ENCODE measurements around the gene ARID3B.
A peak's percentile ranks its signal among the peaks of the same experiment; 100 is the strongest.

The ARID3B gene

GRCh38 chr15:74616996-74617395, 76.0 kb downstream of the ARID3B start:
- Histone ChIP-seq H3K23ac (ENCODE audit: low read depth, low read length, poor library complexity) (no peak overlapping the region), H3K4me2 (ENCODE audit: insufficient read depth, low read length, poor library complexity, severe bottlenecking) (no peak overlapping the region), H3K9me3 (replicated peaks in 1 of 2; ENCODE audit: control insufficient read depth in 2 of 2, insufficient read depth in 1 of 2, low read depth in 1 of 2, low read length in 2 of 2) (no peaks in the 10 kb centered on the region), H3K18ac (ENCODE audit: low read length) (no peak overlapping the region), H3K27me3 (ENCODE audit: control insufficient read depth in 3 of 3, insufficient read depth in 3 of 3, low read depth in 1 of 3, low read length in 3 of 3) (peaks cover 0 to 3% (median 0%) of the 10 kb centered on the region in 3 experiments), H3K14ac (ENCODE audit: low read length) (no peak overlapping the region), H3K36me3 (replicated peaks in 1 of 2; ENCODE audit: control insufficient read depth in 2 of 2, insufficient read depth in 2 of 2, low read length in 2 of 2) (peaks cover 29 to 42% of the 10 kb centered on the region in 2 donors), H4K91ac (ENCODE audit: low read depth, low read length, poor library complexity) (no peak overlapping the region), H2AK5ac (ENCODE audit: low read depth, low read length) (no peak overlapping the region), H2BK120ac (ENCODE audit: low read depth, low read length) (no peak overlapping the region), H2BK12ac (ENCODE audit: low read length) (no peak overlapping the region), H3K4me3 (ENCODE audit: low read length in 2 of 2) (peak overlapping the region in 1 of 2 donors; percentile 81), H3K4ac (ENCODE audit: low read length) (no peak overlapping the region), H3K9ac (ENCODE audit: low read depth, low read length, poor library complexity) (no peak overlapping the region), H2AFZ (ENCODE audit: low read length) (no peak overlapping the region), H3K4me1 (ENCODE audit: control insufficient read depth in 2 of 2, insufficient read depth in 1 of 2, low read depth in 1 of 2, low read length in 2 of 2) (peaks cover 6 to 9% of the 10 kb centered on the region in 2 donors), H3K79me1 (ENCODE audit: low read depth, low read length) (peaks cover 26% of the 10 kb centered on the region), H2BK15ac (ENCODE audit: low read length) (no peak overlapping the region), H4K8ac (ENCODE audit: low read depth, low read length) (no peak overlapping the region), H2BK5ac (ENCODE audit: low read length) (no peak overlapping the region), H3K27ac (replicated peaks; ENCODE audit: low read length) (no peak overlapping the region)
- no peak for DNase-seq (ENCODE audit: low spot score)

- H2BK15ac ChIP-seq (ENCODE audit: low read length) = no peak overlapping the region
- H2BK12ac ChIP-seq (ENCODE audit: low read length) = no peak overlapping the region
- H3K14ac ChIP-seq (ENCODE audit: low read length) = no peak overlapping the region
- H3K9me3 ChIP-seq (replicated peaks in 1 of 2; ENCODE audit: control insufficient read depth in 2 of 2, insufficient read depth in 1 of 2, low read depth in 1 of 2, low read length in 2 of 2) = no peaks in the 10 kb centered on the region
- no peaks in the 10 kb centered on the region for H3K27me3 ChIP-seq (ENCODE audit: control insufficient read depth in 3 of 3, insufficient read depth in 3 of 3, low read depth in 1 of 3, low read length in 3 of 3)
- no peak overlapping the region for H3K4me3 ChIP-seq (ENCODE audit: low read length in 2 of 2)
- no peak overlapping the region for H2AFZ ChIP-seq (ENCODE audit: low read length)
- H2BK5ac ChIP-seq (ENCODE audit: low read length) = no peak overlapping the region
- H3K4ac ChIP-seq (ENCODE audit: low read length) = no peak overlapping the region
- no peak overlapping the region for H3K27ac ChIP-seq (replicated peaks; ENCODE audit: low read length)
- no peak overlapping the region for H3K18ac ChIP-seq (ENCODE audit: low read length)
- peaks cover 49 to 62% of the 10 kb centered on the region in 2 donors for H3K36me3 ChIP-seq (replicated peaks in 1 of 2; ENCODE audit: control insufficient read depth in 2 of 2, insufficient read depth in 2 of 2, low read length in 2 of 2)
- peaks cover 6 to 9% of the 10 kb centered on the region in 2 donors for H3K4me1 ChIP-seq (ENCODE audit: control insufficient read depth in 2 of 2, insufficient read depth in 1 of 2, low read depth in 1 of 2, low read length in 2 of 2)
- no peak overlapping the region for H3K9ac ChIP-seq (ENCODE audit: low read depth, low read length, poor library complexity)
- H3K4me2 ChIP-seq (ENCODE audit: insufficient read depth, low read length, poor library complexity, severe bottlenecking) = no peak overlapping the region
- WGBS, 2 donors (ENCODE audit: extremely low coverage in 2 of 2, insufficient read length in 2 of 2, insufficient replicate concordance in 1 of 2) = no CpG with 5 or more reads among the region's 15 CpGs
- no peak for DNase-seq (ENCODE audit: low spot score)
- H4K91ac ChIP-seq (ENCODE audit: low read depth, low read length, poor library complexity) = no peak overlapping the region
- no peak overlapping the region for H3K23ac ChIP-seq (ENCODE audit: low read depth, low read length, poor library complexity)
- H3K79me1 ChIP-seq (ENCODE audit: low read depth, low read length) = peaks cover 31% of the 10 kb centered on the region
- H2AK5ac ChIP-seq (ENCODE audit: low read depth, low read length) = no peak overlapping the region
- H4K8ac ChIP-seq (ENCODE audit: low read depth, low read length) = no peak overlapping the region
- no peak overlapping the region for H2BK120ac ChIP-seq (ENCODE audit: low read depth, low read length)
Measured at GRCh38 chr15:74618841-74619596, 78.0 kb downstream of the ARID3B start.

- Histone ChIP-seq H2BK5ac (ENCODE audit: low read length) (no peak overlapping the region), H3K9ac (ENCODE audit: low read depth, low read length, poor library complexity) (peak overlapping the region; percentile 55), H3K79me1 (ENCODE audit: low read depth, low read length) (peaks cover 31% of the 10 kb centered on the region), H3K4ac (ENCODE audit: low read length) (no peak overlapping the region), H3K27ac (replicated peaks; ENCODE audit: low read length) (no peak overlapping the region), H2BK120ac (ENCODE audit: low read depth, low read length) (no peak overlapping the region), H4K8ac (ENCODE audit: low read depth, low read length) (no peak overlapping the region), H3K23ac (ENCODE audit: low read depth, low read length, poor library complexity) (no peak overlapping the region), H2BK12ac (ENCODE audit: low read length) (no peak overlapping the region), H3K4me1 (ENCODE audit: control insufficient read depth in 2 of 2, insufficient read depth in 1 of 2, low read depth in 1 of 2, low read length in 2 of 2) (peaks cover 6 to 9% of the 10 kb centered on the region in 2 donors), H3K4me2 (ENCODE audit: insufficient read depth, low read length, poor library complexity, severe bottlenecking) (no peak overlapping the region), H3K9me3 (replicated peaks in 1 of 2; ENCODE audit: control insufficient read depth in 2 of 2, insufficient read depth in 1 of 2, low read depth in 1 of 2, low read length in 2 of 2) (no peaks in the 10 kb centered on the region), H3K18ac (ENCODE audit: low read length) (no peak overlapping the region), H3K27me3 (ENCODE audit: control insufficient read depth in 3 of 3, insufficient read depth in 3 of 3, low read depth in 1 of 3, low read length in 3 of 3) (no peaks in the 10 kb centered on the region), H3K14ac (ENCODE audit: low read length) (no peak overlapping the region), H2BK15ac (ENCODE audit: low read length) (no peak overlapping the region), H3K36me3 (replicated peaks in 1 of 2; ENCODE audit: control insufficient read depth in 2 of 2, insufficient read depth in 2 of 2, low read length in 2 of 2) (peaks cover 59 to 73% of the 10 kb centered on the region in 2 donors), H3K4me3 (ENCODE audit: low read length in 2 of 2) (peak overlapping the region in 1 of 2 donors; percentile 32), H4K91ac (ENCODE audit: low read depth, low read length, poor library complexity) (peak overlapping the region; percentile 34), H2AK5ac (ENCODE audit: low read depth, low read length) (no peak overlapping the region), H2AFZ (ENCODE audit: low read length) (no peak overlapping the region)
- WGBS, 2 donors (ENCODE audit: extremely low coverage in 2 of 2, insufficient read length in 2 of 2, insufficient replicate concordance in 1 of 2) = no CpG with 5 or more reads among the region's 27 CpGs
- no peak for DNase-seq (ENCODE audit: low spot score)
Measured at GRCh38 chr15:74619916-74620635, 79.1 kb downstream of the ARID3B start.

Measured in neuronal stem cell (in vitro differentiated cells).